SH-SY5Y (cell line): ENCODE results near the gene SLC26A8.

ENCODE experiments used
- GATA2 ChIP-seq: IDR thresholded peaks from 2 replicates; pipeline ENCODE4 v1.6.1; 2011; ENCODE audit warnings: mild to moderate bottlenecking, low read depth, low read length
- GATA3 ChIP-seq: IDR thresholded peaks from 2 replicates; pipeline ENCODE4 v1.6.1; 2011; ENCODE audit warnings: low read depth, mild to moderate bottlenecking, low read length, moderate library complexity

DNA sequence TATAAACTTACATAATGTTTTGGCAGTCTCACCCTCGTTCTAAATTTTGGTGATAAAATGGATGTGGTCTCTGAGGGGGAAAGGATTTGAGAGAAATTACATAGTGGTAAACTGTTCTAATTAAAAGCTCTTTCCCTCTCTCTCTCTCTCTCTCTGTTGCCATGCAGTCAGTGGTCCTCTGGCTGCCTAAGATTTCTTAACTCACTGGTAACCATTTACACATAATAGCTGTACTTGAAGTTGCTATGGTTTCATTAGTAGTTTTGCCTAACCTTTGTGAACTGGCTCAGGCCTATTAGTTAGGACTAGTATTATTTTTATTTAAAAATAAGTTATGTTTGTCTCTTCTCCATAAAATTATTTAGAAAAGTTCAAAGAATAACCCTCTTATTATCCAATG, 45.1 kb upstream of the SLC26A8 start:
- no peak for TF ChIP-seq GATA2
- TF ChIP-seq GATA3 = no peak
